HTERT RPE-1 (cell line): ENCODE measurements around the gene GPR68.
"Not testable (repeated sequence)": the region's sequence is repeated elsewhere in the genome, so short reads cannot be mapped to it uniquely, and the experiment has no call there.

Source experiments
- in situ Hi-C: fragments of 300-500 bp; cut with MboI; formaldehyde crosslinking; loops from 4 replicates; pipeline ENCODE4 v1.14.3; 2020; ENCODE audit warnings: low sequenced_read_pairs

GPR68 gene

GRCh38 chr14:91230397-91231035, 14.0 kb downstream of the GPR68 start:
- in situ Hi-C loops: no loop called here

GRCh38 chr14:91229743-91230200, 14.7 kb downstream of the GPR68 start:
- in situ Hi-C loops: no loop called here

- in situ Hi-C loops: no loop called here
These were observed 15.5 kb downstream of the GPR68 start for GRCh38 chr14:91229005-91229382.

- in situ Hi-C loops: no loop called here
These were observed 16.1 kb downstream of the GPR68 start for GRCh38 chr14:91228112-91229004.

- in situ Hi-C loops: no loop called here
These were observed 17.3 kb downstream of the GPR68 start for GRCh38 chr14:91227183-91227628.

GRCh38 chr14:91226360-91226759, 18.1 kb downstream of the GPR68 start:
- in situ Hi-C loops: not testable (repeated sequence)

- in situ Hi-C loops: no loop called here
These were observed 19.5 kb downstream of the GPR68 start for GRCh38 chr14:91225025-91225424.

GRCh38 chr14:91223028-91223783, 21.3 kb downstream of the GPR68 start:
- in situ Hi-C loops: no loop called here

GRCh38 chr14:91221270-91221669, 23.2 kb downstream of the GPR68 start:
- in situ Hi-C loops: no loop called here

GRCh38 chr14:91220581-91221000, 23.9 kb downstream of the GPR68 start:
- in situ Hi-C loops: no loop called here

- in situ Hi-C loops: no loop called here
These were observed 24.8 kb downstream of the GPR68 start for GRCh38 chr14:91219517-91220389.

GRCh38 chr14:91218014-91218413, 26.5 kb downstream of the GPR68 start:
- in situ Hi-C loops: no loop called here

- in situ Hi-C loops: no loop called here
These were observed 27.7 kb downstream of the GPR68 start for GRCh38 chr14:91216731-91217226.

GRCh38 chr14:91215381-91215780, 29.1 kb downstream of the GPR68 start:
- in situ Hi-C loops: no loop called here

- in situ Hi-C loops: no loop called here
These were observed 30.2 kb downstream of the GPR68 start for GRCh38 chr14:91214306-91214705.

GRCh38 chr14:91211017-91211416, 33.5 kb downstream of the GPR68 start:
- in situ Hi-C loops: no loop called here

- in situ Hi-C loops: no loop called here
These were observed 37.5 kb downstream of the GPR68 start for GRCh38 chr14:91207008-91207407.

GRCh38 chr14:91205459-91205858, 39.0 kb downstream of the GPR68 start:
- in situ Hi-C loops: no loop called here

- in situ Hi-C loops: no loop called here
These were observed 39.8 kb downstream of the GPR68 start for GRCh38 chr14:91204657-91205056.
